Measurements from ENCODE around the gene GHRHR.

The GHRHR gene

GRCh38 chr7:30979027-30979426 lies 15.3 kb downstream of the GHRHR start:
- in situ Hi-C loops (cut with MboI; ENCODE audit: low pct_unique_long_range_greater_than_20kb, low sequenced_read_pairs) = no loop called here
- no peak for DNase-seq

DNA sequence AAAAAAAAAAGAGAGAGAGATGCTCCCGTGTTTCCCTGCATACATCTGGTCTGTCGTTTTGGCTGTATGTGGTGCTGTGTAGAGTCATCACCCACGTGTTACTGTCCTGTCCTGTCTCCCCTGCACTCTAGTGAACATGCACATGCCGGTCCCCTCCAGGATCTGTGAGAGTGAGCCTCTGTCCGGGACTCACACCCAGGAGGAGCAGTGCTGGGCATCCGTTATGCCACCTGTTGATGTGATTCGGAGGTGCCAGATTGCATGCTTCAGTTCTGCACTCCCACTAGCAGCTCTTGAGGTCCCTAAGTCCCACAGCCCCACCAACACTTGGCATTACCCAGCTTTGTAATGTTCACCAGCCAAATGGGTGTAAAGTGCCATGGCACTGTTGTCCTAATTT lies 16.4 kb downstream of the GHRHR start:
- in situ Hi-C loops (cut with MboI; ENCODE audit: low pct_unique_long_range_greater_than_20kb, low sequenced_read_pairs) = no loop called here
- no peak for DNase-seq

DNA sequence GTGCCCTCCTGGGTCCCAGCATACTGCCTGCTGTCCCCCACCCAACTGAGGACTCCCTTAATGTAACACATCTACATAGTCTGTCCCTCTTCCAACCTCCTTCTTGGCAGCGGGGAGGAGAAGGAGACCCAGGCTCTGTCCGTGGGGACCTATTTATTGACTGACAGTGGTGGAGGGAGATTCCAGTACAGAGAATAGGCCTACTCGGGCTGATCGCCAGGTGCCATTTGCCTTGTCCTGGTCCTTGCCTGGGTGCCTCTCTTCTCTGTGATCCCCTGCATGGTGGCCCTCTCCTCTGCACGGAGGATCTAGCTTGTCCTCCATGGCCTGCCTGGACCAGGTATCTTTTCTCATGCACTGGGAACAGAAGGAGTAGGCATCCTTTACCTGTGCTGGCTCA lies 17.0 kb downstream of the GHRHR start:
- DNase-seq = no peak
- in situ Hi-C loops (cut with MboI; ENCODE audit: low pct_unique_long_range_greater_than_20kb, low sequenced_read_pairs) = no loop called here

DNA sequence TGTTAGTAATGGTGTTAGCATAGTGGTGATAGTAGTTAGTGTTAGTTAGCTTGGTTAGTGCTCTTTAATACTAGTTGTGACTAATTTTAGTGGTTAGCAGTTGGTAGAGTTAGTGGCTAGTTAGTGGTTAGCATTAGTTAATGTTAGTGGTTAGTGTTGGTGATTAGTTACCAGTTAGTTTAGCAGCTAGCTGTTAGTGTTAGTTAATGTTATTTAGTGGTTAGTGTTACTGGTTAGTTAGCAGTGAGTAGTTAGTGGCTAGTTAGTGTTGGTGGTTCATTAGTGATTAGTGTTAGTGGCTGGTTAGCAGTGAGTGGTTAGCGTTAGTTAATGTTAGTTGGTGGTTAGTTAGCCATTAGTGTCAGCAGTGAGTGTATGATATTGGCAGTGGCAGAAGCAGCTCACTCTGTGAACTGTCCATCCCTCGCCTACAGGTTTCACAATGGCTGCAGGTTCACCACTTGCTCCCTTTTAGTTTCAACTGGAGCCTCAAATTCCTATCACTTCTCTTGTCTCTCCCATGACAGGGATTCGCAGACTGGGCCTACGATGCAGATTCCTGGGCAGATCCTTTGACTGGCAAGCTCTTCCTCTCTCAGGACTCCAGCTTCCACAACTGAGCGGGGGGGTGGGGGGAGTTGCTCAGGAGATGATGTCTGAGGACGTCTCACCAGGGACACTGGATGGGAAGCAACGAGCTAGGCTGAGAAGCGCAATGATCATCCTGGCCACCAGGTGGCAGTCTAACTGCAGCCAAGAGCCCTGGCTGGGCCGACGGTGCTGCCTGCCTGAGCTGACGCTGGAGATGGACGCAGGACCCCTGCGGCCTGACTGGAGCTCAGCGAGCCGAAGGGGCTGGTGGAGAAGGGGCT lies 19.5 kb downstream of the GHRHR start:
- peak; percentile 73 for DNase-seq
- in situ Hi-C loops (cut with MboI; ENCODE audit: low pct_unique_long_range_greater_than_20kb, low sequenced_read_pairs) = no loop called here

DNA sequence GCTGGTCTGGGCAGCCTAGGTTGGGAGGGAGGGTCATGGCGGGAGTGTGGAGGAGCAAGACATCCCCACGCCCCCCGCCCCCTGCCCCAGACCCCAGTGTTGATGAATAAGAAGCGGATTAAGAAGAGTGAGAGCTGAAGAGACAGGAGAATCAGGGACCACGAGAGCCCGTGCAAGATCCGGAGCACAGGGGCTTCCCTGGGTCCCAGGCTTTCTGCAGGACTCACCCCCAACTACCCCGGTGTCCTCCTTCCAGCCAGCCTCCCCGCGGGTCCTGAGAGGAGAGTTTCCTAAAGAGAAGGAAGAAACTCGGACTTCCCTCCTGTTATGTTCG lies 20.1 kb downstream of the GHRHR start:
- no peak for DNase-seq
- in situ Hi-C loops (cut with MboI; ENCODE audit: low pct_unique_long_range_greater_than_20kb, low sequenced_read_pairs) = no loop called here

GRCh38 chr7:30984359-30985107 lies 20.8 kb downstream of the GHRHR start:
- in situ Hi-C loops (cut with MboI; ENCODE audit: low pct_unique_long_range_greater_than_20kb, low sequenced_read_pairs) = no loop called here
- no peak for DNase-seq

DNA sequence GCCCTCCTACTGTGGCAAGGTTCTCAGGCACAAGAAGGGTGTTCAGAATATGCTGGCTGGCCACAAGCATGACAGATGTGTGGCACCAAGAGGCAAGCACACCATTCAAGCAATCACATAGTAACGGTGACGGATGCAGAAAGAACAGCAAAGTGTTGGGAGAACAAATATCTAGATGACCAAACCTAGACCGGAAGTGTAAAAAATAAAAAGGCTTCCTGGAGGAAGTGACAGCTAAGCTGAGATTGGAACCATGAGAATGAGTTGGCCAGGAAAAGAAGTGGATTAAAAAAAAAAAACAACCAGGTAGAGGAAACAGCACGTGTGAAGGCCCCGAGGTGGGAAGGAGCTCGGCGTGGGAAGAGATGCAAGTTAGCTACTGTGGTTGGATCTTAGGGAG lies 22.0 kb downstream of the GHRHR start:
- no peak for DNase-seq
- in situ Hi-C loops (cut with MboI; ENCODE audit: low pct_unique_long_range_greater_than_20kb, low sequenced_read_pairs) = no loop called here

- in situ Hi-C loops (cut with MboI; ENCODE audit: low pct_unique_long_range_greater_than_20kb, low sequenced_read_pairs) = no loop called here
- DNase-seq = no peak
These were observed 22.6 kb downstream of the GHRHR start for GRCh38 chr7:30986331-30986730.

- no peak for DNase-seq
- in situ Hi-C loops (cut with MboI; ENCODE audit: low pct_unique_long_range_greater_than_20kb, low sequenced_read_pairs) = no loop called here
These were observed 23.0 kb downstream of the GHRHR start for GRCh38 chr7:30986738-30987137.

DNA sequence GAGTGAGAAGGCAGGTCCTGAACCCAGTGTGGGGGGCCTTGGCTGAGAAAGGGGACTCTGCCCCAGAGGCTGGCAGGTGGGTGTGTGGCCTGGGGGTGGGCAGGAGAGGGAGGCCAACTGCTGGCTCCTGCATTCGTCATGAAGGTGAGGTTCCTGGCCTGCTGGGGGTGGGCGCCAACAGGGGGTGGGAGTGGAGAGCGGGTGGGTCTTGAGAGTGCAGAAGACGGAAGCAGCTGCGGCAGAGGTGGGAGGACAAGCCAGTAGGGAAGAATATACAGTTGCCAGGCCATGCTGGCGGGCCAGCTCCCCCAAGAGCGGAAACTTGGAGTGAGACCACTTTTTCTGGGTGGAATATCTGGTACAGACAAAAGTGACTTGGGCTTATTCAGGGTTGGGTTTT lies 23.4 kb downstream of the GHRHR start:
- in situ Hi-C loops (cut with MboI; ENCODE audit: low pct_unique_long_range_greater_than_20kb, low sequenced_read_pairs) = no loop called here
- DNase-seq = no peak

DNA sequence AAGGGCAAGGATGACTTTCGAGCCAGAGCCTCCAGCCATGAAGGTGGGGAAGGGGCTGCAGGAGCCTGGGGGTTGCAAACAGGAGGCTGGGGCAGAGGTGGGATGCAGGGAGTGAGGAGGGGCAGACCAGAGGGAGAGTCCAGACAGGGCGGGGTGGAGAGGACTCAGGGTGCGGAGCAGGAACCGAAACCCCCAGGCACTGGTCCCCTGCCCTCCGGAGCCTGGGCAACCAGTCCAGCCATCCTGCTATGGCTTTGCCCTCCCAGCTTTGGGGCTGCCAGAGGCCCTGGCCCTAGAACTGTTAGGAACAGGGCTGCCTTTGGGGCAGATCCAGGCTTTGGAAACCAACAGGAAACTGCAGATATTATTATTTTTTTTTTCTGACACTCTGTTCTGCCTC lies 24.2 kb downstream of the GHRHR start:
- in situ Hi-C loops (cut with MboI; ENCODE audit: low pct_unique_long_range_greater_than_20kb, low sequenced_read_pairs) = no loop called here
- DNase-seq = no peak

GRCh38 chr7:30988351-30989005 lies 24.7 kb downstream of the GHRHR start:
- in situ Hi-C loops (cut with MboI; ENCODE audit: low pct_unique_long_range_greater_than_20kb, low sequenced_read_pairs) = no loop called here
- no peak for DNase-seq

DNA sequence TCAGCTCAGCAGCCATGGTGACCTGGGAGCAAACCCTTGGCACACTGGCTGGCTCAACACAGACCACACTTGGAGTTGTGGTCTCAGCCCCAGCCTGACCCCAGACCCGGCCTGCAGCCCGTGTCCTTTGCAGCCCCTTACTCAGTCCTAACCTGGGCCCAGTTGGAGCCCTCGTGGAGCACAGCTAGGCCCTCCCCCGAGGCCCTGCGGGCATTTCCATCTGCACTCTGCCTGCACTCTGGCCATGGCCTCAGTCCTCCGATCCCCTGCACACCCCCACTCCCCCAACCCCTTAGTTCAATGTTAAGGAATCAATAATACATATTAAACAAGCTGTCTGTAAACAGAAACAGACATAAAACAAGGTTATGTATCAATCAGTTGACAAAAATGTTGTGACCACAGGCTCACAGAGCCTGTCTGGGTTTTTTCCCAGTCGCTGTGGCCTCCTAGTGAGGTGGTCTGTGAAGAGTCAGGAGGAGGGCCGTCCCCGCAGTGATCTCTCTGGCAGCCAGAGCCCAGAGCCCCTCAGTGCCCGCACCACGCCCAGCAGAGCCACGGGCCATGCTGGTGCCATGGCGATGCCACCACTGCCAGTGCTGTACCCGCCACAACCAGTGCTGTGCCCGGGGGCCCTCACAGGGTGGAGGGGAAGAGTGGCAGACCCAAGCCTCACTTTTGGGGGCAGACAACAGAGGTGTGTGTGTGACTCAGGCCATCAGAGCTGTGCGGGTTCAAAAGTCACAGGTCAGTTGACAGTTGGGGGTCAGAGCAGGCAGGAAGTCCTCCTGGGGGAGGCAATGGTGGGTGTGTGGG lies 25.5 kb downstream of the GHRHR start:
- in situ Hi-C loops (cut with MboI; ENCODE audit: low pct_unique_long_range_greater_than_20kb, low sequenced_read_pairs) = no loop called here
- DNase-seq = no peak

DNA sequence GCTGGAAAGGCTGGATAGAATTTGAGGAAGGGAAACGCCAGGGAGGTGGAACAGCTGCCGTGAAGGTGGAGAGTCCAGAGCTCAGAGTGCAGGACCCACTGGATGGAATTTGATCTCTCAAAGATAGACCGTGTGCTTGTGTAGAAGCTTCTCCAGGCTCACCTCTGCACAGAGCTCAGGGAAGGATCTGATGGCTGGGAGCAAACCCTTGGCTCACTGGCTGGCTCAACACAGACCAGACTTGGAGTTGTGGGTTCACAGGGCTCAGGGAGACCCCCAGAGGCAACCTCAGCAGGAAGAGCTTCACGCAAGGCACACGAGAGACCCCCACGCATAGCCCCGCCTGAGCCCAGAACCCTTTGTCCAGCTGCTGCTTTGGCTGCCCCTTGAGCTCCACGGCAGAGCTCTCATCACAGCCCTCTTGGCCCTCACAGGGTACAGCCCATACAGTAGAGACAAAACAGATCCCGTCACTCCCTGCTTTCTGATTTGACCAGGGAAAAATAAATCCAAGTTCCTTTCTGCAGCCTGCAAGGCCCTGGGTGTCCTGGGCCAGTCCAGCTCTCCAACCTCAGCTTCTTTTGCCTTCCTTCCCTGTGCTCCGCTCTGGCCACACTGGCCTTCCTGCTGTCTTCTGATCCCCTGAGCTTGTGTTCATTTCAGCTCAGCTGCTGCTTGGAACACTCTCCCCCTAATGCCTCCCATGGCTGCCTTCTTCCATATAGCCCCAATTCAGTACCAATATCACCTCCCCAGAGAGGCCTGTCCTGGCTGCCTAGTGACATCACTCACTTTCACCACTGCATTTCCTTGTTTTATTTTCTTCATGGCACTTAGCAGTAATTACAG lies 26.3 kb downstream of the GHRHR start:
- in situ Hi-C loops (cut with MboI; ENCODE audit: low pct_unique_long_range_greater_than_20kb, low sequenced_read_pairs) = no loop called here
- DNase-seq = no peak

- no peak for DNase-seq
- in situ Hi-C loops (cut with MboI; ENCODE audit: low pct_unique_long_range_greater_than_20kb, low sequenced_read_pairs) = no loop called here
These were observed 27.0 kb downstream of the GHRHR start for GRCh38 chr7:30990673-30991170.

- in situ Hi-C loops (cut with MboI; ENCODE audit: low pct_unique_long_range_greater_than_20kb, low sequenced_read_pairs) = no loop called here
These were observed 28.7 kb downstream of the GHRHR start for GRCh38 chr7:30992414-30992813.

GRCh38 chr7:30994206-30995100 lies 30.7 kb downstream of the GHRHR start:
- in situ Hi-C loops (cut with MboI; ENCODE audit: low pct_unique_long_range_greater_than_20kb, low sequenced_read_pairs) = no loop called here
- DNase-seq = no peak

More at GRCh38 chr7:30992414-30992813, 28.7 kb downstream of the GHRHR start:
- DNase-seq = no peak
